Activated CD4-positive, alpha-beta T cell treated with anti-CD3 and anti-CD28 coated beads, Interleukin-2, amount 10 ng/mL, durations not matched to agents 24 days and 14 days (primary cell): ENCODE data around the gene ARL4D. TPM values are rescaled to one million over a fixed set of nuclear protein-coding genes. Genes with fewer than 3 reads are reported as not detected.
A peak's percentile ranks its signal among the peaks of the same experiment; 100 is the strongest.
"Not testable (repeated sequence)": the region's sequence is repeated elsewhere in the genome, so short reads cannot be mapped to it uniquely, and the experiment has no call there.

ENCODE experiments used
- DNase-seq: peaks from one replicate; pipeline ENCODE4 v3.0.0; 2022
- H3K27ac Mint-ChIP-seq: one replicate; pipeline ENCODE4 v1.8.0; 2022; ENCODE audit warnings: mild to moderate bottlenecking, mixed read lengths
- H3K27me3 Mint-ChIP-seq: one replicate; pipeline ENCODE4 v1.8.0; 2022; ENCODE audit warnings: mixed read lengths
- H3K36me3 Mint-ChIP-seq: one replicate; pipeline ENCODE4 v1.8.0; 2022; ENCODE audit warnings: low read depth, mild to moderate bottlenecking, mixed read lengths
- H3K4me1 Mint-ChIP-seq: one replicate; pipeline ENCODE4 v1.8.0; 2021; ENCODE audit warnings: mixed read lengths
- H3K4me3 Mint-ChIP-seq: one replicate; pipeline ENCODE4 v1.8.0; 2022; ENCODE audit warnings: mild to moderate bottlenecking, moderate library complexity, mixed read lengths
- H3K9me3 Mint-ChIP-seq: one replicate; pipeline ENCODE4 v1.8.0; 2021; ENCODE audit warnings: mixed read lengths
- intact Hi-C: fragments of 100-400 bp; cut with micrococcal nuclease; formaldehyde crosslinking; loops from one replicate; pipeline ENCODE4 v1.15.1; 2023
- total RNA-seq: library from RNA; stranded (reverse); gene quantifications from 2 replicates; pipeline ENCODE4 v1.2.3, GENCODE V29; 2022

Gene ARL4D
- total RNA-seq, 1 donor from 2014 or later: 3.3 TPM

GRCh38 chr17:43363181-43363925 lies 35.4 kb upstream of the ARL4D start:
- peaks cover 5% of the 10 kb centered on the region for H3K36me3 Mint-ChIP-seq
- intact Hi-C loops: no loop called here
- H3K4me1 Mint-ChIP-seq: peaks cover 50% of the 10 kb centered on the region
- H3K27me3 Mint-ChIP-seq: peaks cover 3% of the 10 kb centered on the region
- peak overlapping the region; percentile 57 for H3K4me3 Mint-ChIP-seq
- H3K9me3 Mint-ChIP-seq: no peaks in the 10 kb centered on the region
- DNase-seq: peak; percentile 66
- peak overlapping the region; percentile 54 for H3K27ac Mint-ChIP-seq

- Mint-ChIP-seq H3K9me3 (no peaks in the 10 kb centered on the region), H3K4me3 (no peak overlapping the region), H3K27ac (no peak overlapping the region), H3K36me3 (peaks cover 5% of the 10 kb centered on the region), H3K4me1 (peaks cover 49% of the 10 kb centered on the region), H3K27me3 (peaks cover 3% of the 10 kb centered on the region)
- intact Hi-C loops: no loop called here
- DNase-seq: peak; percentile 64
Observed at GRCh38 chr17:43363926-43364285, 34.9 kb upstream of the ARL4D start.

DNA sequence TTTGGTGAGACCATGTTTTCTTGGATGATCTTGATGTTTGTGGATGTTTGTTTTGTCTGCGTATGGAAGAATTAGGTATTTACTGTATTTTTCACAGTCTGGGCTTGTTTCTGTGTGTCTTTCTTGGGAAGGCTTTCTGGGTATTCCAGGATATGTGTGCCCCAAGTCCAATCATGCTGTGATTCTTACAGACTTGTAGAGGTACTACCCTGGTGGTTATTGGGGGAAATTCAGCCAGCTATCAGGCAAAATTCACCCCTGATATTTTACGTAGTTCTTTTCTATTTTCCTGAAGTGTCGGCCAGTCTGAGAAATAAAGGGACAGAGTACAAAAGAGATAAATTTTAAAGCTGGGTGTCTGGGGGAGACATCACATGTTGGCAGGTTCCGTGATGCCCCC lies 33.4 kb upstream of the ARL4D start:
- intact Hi-C loops: no loop called here
- no peak overlapping the region for H3K27ac Mint-ChIP-seq
- H3K4me3 Mint-ChIP-seq: no peak overlapping the region
- H3K9me3 Mint-ChIP-seq: no peaks in the 10 kb centered on the region
- peak; percentile 55 for DNase-seq
- H3K27me3 Mint-ChIP-seq: peaks cover 3% of the 10 kb centered on the region
- peaks cover 5% of the 10 kb centered on the region for H3K36me3 Mint-ChIP-seq
- peaks cover 51% of the 10 kb centered on the region for H3K4me1 Mint-ChIP-seq

DNA sequence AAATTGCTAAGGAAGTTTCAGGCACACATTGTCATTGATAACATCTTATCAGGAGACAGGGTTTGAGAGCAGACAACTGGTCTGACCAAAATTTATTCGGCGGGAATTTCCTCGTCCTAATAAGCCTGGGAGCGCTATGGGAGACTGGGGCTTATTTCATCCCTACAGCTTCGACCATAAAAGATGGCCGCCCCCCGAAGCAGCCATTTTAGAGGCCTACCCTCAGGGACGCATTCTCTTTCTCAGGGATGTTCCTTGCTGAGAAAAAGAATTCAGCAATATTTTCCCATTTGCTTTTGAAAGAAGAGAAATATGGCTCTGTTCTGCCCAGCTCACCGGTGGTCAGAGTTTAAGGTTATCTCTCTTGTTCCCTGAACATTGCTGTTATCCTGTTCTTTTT lies 32.9 kb upstream of the ARL4D start:
- H3K27me3 Mint-ChIP-seq, intact Hi-C loops, H3K4me3 Mint-ChIP-seq, H3K36me3 Mint-ChIP-seq, H3K27ac Mint-ChIP-seq, H3K9me3 Mint-ChIP-seq: not testable (repeated sequence)
- H3K4me1 Mint-ChIP-seq: peaks cover 48% of the 10 kb centered on the region
- DNase-seq: peak; percentile 54

GRCh38 chr17:43366891-43367736 lies 31.7 kb upstream of the ARL4D start:
- no peaks in the 10 kb centered on the region for H3K36me3 Mint-ChIP-seq
- H3K4me3 Mint-ChIP-seq: peak overlapping the region; percentile 93
- H3K9me3 Mint-ChIP-seq: no peaks in the 10 kb centered on the region
- intact Hi-C loops: no loop called here
- no peaks in the 10 kb centered on the region for H3K27me3 Mint-ChIP-seq
- H3K4me1 Mint-ChIP-seq: peaks cover 47% of the 10 kb centered on the region
- peak overlapping the region; percentile 100 for H3K27ac Mint-ChIP-seq
- DNase-seq: peak; percentile 74

- Mint-ChIP-seq H3K9me3 (no peaks in the 10 kb centered on the region), H3K36me3 (no peaks in the 10 kb centered on the region), H3K27ac (peak overlapping the region; percentile 100), H3K27me3 (no peaks in the 10 kb centered on the region), H3K4me3 (peak overlapping the region; percentile 93), H3K4me1 (peaks cover 51% of the 10 kb centered on the region)
- intact Hi-C loops: loop anchor here (1.0 kb wide), 3 partner anchors 7 to 116 kb away; partner anchors contain the start of gene DHX8
- DNase-seq: peak; percentile 86
Observed at GRCh38 chr17:43367737-43368242, 31.0 kb upstream of the ARL4D start.

- H3K4me3 Mint-ChIP-seq: peak overlapping the region; percentile 93
- H3K36me3 Mint-ChIP-seq: no peaks in the 10 kb centered on the region
- peaks cover 48% of the 10 kb centered on the region for H3K4me1 Mint-ChIP-seq
- no peaks in the 10 kb centered on the region for H3K9me3 Mint-ChIP-seq
- DNase-seq: peak; percentile 90
- H3K27me3 Mint-ChIP-seq: no peaks in the 10 kb centered on the region
- intact Hi-C loops: loop anchor here (1.0 kb wide), 3 partner anchors 9 to 114 kb away; partner anchors contain the start of gene DHX8
- H3K27ac Mint-ChIP-seq: peak overlapping the region; percentile 100
Observed at GRCh38 chr17:43368740-43369506, 29.9 kb upstream of the ARL4D start.

GRCh38 chr17:43369986-43370385 lies 28.8 kb upstream of the ARL4D start:
- Mint-ChIP-seq H3K4me3 (peak overlapping the region; percentile 93), H3K27me3 (no peaks in the 10 kb centered on the region), H3K4me1 (peaks cover 45% of the 10 kb centered on the region), H3K9me3 (no peaks in the 10 kb centered on the region), H3K27ac (peak overlapping the region; percentile 100), H3K36me3 (no peaks in the 10 kb centered on the region)
- DNase-seq: no peak
- intact Hi-C loops: no loop called here

- no peak overlapping the region for H3K4me3 Mint-ChIP-seq
- H3K27me3 Mint-ChIP-seq: no peaks in the 10 kb centered on the region
- intact Hi-C loops: no loop called here
- no peak for DNase-seq
- no peaks in the 10 kb centered on the region for H3K9me3 Mint-ChIP-seq
- no peaks in the 10 kb centered on the region for H3K36me3 Mint-ChIP-seq
- H3K27ac Mint-ChIP-seq: no peak overlapping the region
- peaks cover 40% of the 10 kb centered on the region for H3K4me1 Mint-ChIP-seq
Observed at GRCh38 chr17:43371227-43371821, 27.5 kb upstream of the ARL4D start.

DNA sequence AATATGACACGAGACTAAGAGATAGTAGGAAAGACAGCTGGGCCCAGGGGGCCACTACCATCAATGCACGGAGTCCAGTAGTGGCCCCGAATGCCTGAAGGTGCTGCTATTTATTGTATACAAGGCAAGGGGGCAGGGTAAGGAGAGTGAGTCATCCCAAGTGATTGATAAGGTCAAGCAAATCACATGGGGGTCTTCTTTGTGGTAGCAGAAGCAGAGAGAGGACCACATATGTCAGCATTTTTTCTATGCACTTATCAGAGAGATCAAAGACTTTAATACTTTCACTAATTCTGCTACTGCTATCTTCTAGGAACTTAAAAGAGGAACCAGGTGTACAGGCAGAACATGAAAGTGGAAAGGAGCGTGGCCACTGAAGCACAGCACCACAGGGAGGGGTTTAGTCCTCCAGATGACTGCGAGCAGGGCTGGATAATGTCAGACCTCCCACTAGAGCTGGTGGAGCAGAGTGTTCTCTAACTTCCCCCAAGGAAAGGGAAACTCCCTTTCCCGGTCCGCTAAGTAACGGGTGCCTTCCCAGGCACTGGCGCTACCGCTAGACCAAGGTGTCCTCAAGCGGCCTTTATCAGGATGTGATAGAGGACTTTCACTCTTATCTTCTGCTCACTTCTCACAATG lies 26.4 kb upstream of the ARL4D start:
- H3K27me3 Mint-ChIP-seq: no peaks in the 10 kb centered on the region
- intact Hi-C loops: no loop called here
- peaks cover 31% of the 10 kb centered on the region for H3K4me1 Mint-ChIP-seq
- no peaks in the 10 kb centered on the region for H3K36me3 Mint-ChIP-seq
- no peak overlapping the region for H3K27ac Mint-ChIP-seq
- H3K9me3 Mint-ChIP-seq: no peaks in the 10 kb centered on the region
- no peak for DNase-seq
- no peak overlapping the region for H3K4me3 Mint-ChIP-seq

DNA sequence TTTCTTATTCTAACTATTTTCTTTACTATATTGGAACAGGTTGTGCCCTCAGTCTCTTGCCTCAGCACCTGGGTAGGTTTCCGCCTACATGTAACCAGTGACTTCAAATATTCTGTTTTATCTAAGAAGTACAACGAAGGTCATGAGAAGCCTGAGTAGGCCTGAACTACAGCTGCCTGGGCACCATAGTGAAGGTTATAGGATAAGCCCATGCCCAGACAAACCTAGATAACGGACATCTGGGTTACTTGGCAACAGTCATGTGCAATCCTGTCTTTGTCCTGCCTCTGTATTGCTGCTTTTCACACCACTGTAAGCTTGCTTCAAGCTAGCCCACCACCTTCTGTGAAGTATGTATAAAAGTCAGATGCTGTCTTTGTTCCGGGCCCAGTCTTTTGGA lies 25.4 kb upstream of the ARL4D start:
- no peak overlapping the region for H3K4me3 Mint-ChIP-seq
- DNase-seq: no peak
- H3K27ac Mint-ChIP-seq: no peak overlapping the region
- no peaks in the 10 kb centered on the region for H3K36me3 Mint-ChIP-seq
- peaks cover 22% of the 10 kb centered on the region for H3K4me1 Mint-ChIP-seq
- no peaks in the 10 kb centered on the region for H3K27me3 Mint-ChIP-seq
- intact Hi-C loops: no loop called here
- no peaks in the 10 kb centered on the region for H3K9me3 Mint-ChIP-seq

GRCh38 chr17:43375915-43376314 lies 22.9 kb upstream of the ARL4D start:
- intact Hi-C loops, H3K27ac Mint-ChIP-seq, DNase-seq, H3K9me3 Mint-ChIP-seq, H3K27me3 Mint-ChIP-seq, H3K36me3 Mint-ChIP-seq, H3K4me3 Mint-ChIP-seq: not testable (repeated sequence)
- peaks cover 10% of the 10 kb centered on the region for H3K4me1 Mint-ChIP-seq
